GM23248 (cell line): ENCODE results near the gene TSC22D1. TPM values are rescaled to one million over a fixed set of nuclear protein-coding genes. Genes with fewer than 3 reads are reported as not detected.

Experiments used
- DNase-seq: peaks from one replicate; pipeline ENCODE4 v3.0.0-alpha.2; 2015
- H2AFZ ChIP-seq: fragments of 200-600 bp; sonication (generic); 2 replicates; pipeline ENCODE4 v1.6.1; 2016; ENCODE audit warnings: antibody characterized with exemption
- H3F3A ChIP-seq: fragments of 200-600 bp; sonication (generic); 2 replicates; pipeline ENCODE4 v1.6.1; 2016; ENCODE audit warnings: mild to moderate bottlenecking, antibody characterized with exemption, mixed run types; ENCODE audit not compliant: insufficient read depth
- H3K27ac ChIP-seq: fragments of 200-600 bp; sonication (generic); 2 replicates; pipeline ENCODE4 v1.5.1; 2016; ENCODE audit warnings: mild to moderate bottlenecking
- H3K27me3 ChIP-seq: fragments of 200-600 bp; sonication (generic); replicated peaks from 2 replicates; pipeline ENCODE4 v1.6.1; 2016; ENCODE audit warnings: mild to moderate bottlenecking; ENCODE audit not compliant: insufficient read depth
- H3K36me3 ChIP-seq: fragments of 200-600 bp; sonication (generic); 2 replicates; pipeline ENCODE4 v1.6.1; 2016; ENCODE audit warnings: low read depth, mild to moderate bottlenecking
- H3K4me1 ChIP-seq: fragments of 200-600 bp; sonication (generic); 2 replicates; pipeline ENCODE4 v1.6.1; 2016; ENCODE audit warnings: mild to moderate bottlenecking; ENCODE audit not compliant: insufficient read depth
- H3K4me2 ChIP-seq: fragments of 200-600 bp; sonication (generic); one replicate; pipeline ENCODE4 v1.6.1; 2016; ENCODE audit warnings: mild to moderate bottlenecking; ENCODE audit not compliant: unreplicated experiment
- H3K4me3 ChIP-seq: fragments of 200-600 bp; sonication (generic); 2 replicates; pipeline ENCODE4 v1.5.1; 2016; ENCODE audit warnings: mild to moderate bottlenecking
- H3K79me2 ChIP-seq: fragments of 200-600 bp; sonication (generic); 2 replicates; pipeline ENCODE4 v1.6.1; 2016; ENCODE audit warnings: mild to moderate bottlenecking; ENCODE audit not compliant: insufficient read depth
- H3K9ac ChIP-seq: fragments of 200-600 bp; sonication (generic); 2 replicates; pipeline ENCODE4 v1.6.1; 2016; ENCODE audit warnings: mild to moderate bottlenecking
- H3K9me2 ChIP-seq: fragments of 200-600 bp; sonication (generic); 2 replicates; pipeline ENCODE4 v1.6.1; 2016; ENCODE audit warnings: mixed run types, mild to moderate bottlenecking, moderate library complexity; ENCODE audit not compliant: insufficient read depth
- H3K9me3 ChIP-seq: fragments of 200-600 bp; sonication (generic); one replicate; pipeline ENCODE4 v1.6.1; 2017; ENCODE audit warnings: low read depth
- H4K20me1 ChIP-seq: fragments of 200-600 bp; sonication (generic); 2 replicates; pipeline ENCODE4 v1.6.0; 2016; ENCODE audit not compliant: insufficient read depth
- EZH2 ChIP-seq: fragments of 200-600 bp; sonication (generic); IDR thresholded peaks from 2 replicates; pipeline ENCODE4 v1.6.1; 2018; ENCODE audit warnings: antibody characterized with exemption, mild to moderate bottlenecking; ENCODE audit not compliant: insufficient read depth, poor library complexity, severe bottlenecking
- EZH2phosphoT487 ChIP-seq: fragments of 200-600 bp; sonication (generic); IDR thresholded peaks from 2 replicates; pipeline ENCODE4 v1.6.1; 2018; ENCODE audit warnings: antibody characterized with exemption, moderate library complexity, mild to moderate bottlenecking, low read depth; ENCODE audit not compliant: insufficient read depth
- WGBS, 2 experiments: methylation state at CpG; one replicate each; pipeline ENCODE4 v1.1.6; 2015 to 2017; ENCODE audit warnings: low lambda C conversion rate in 2 of 2, low coverage in 1 of 2; ENCODE audit errors: missing lambda C conversion rate in 2 of 2; 5-methylcytosine and 5-hydroxymethylcytosine counted together
- in situ Hi-C: fragments of 300-500 bp; cut with MboI; formaldehyde crosslinking; loops from 2 replicates; pipeline ENCODE4 v1.15.0; 2020
- polyA plus RNA-seq: library from polyadenylated mRNA; unstranded; fragments of >200 nt; fragmentation: Nextera tagmentation; extraction: Ambion mirVana; gene quantifications from 2 replicates; pipeline ENCODE4 v1.2.1, GENCODE V29; 2016
- total RNA-seq: library from RNA; depleted of rRNA; stranded (reverse); fragments of >200 nt; shearing (Covaris generic); gene quantifications from 2 replicates; pipeline ENCODE4 v1.2.3, GENCODE V29; 2014

TSC22D1 gene
- total and polyA plus RNA-seq, 2 experiments from 2014 or later: 31.3 to 60.6 TPM

GRCh38 chr13:44453069-44453468 is 123.1 kb downstream of the TSC22D1 start:
- Histone ChIP-seq H3K9me2 (no peaks in the 10 kb centered on the region), H3F3A (peaks cover 11% of the 10 kb centered on the region; the same call in 1 of the 2 replicates), H3K4me2 (no peak overlapping the region), H3K27me3 (no peaks in the 10 kb centered on the region), H3K36me3 (no peaks in the 10 kb centered on the region), H3K79me2 (peaks cover 77% of the 10 kb centered on the region), H3K4me3 (no peak overlapping the region), H3K9me3 (no peaks in the 10 kb centered on the region), H4K20me1 (peaks cover 20% of the 10 kb centered on the region), H2AFZ (no peak overlapping the region), H3K9ac (no peak overlapping the region), H3K4me1 (peaks cover 6% of the 10 kb centered on the region; the same call in 1 of the 2 replicates), H3K27ac (no peak overlapping the region)
- DNase-seq: no peak
- in situ Hi-C loops: no loop called here
- 64 to 67% methylated on average over 3 of the region's 3 CpGs for WGBS, 2 experiments
- TF ChIP-seq EZH2phosphoT487: no peak
- no peak for TF ChIP-seq EZH2

GRCh38 chr13:44452418-44452817 is 123.7 kb downstream of the TSC22D1 start:
- Histone ChIP-seq H3K79me2 (peaks cover 71% of the 10 kb centered on the region), H3K27me3 (no peaks in the 10 kb centered on the region), H2AFZ (no peak overlapping the region), H3F3A (peaks cover 8% of the 10 kb centered on the region; the same call in 1 of the 2 replicates), H3K9me3 (no peaks in the 10 kb centered on the region), H3K9me2 (no peaks in the 10 kb centered on the region), H3K4me2 (no peak overlapping the region), H4K20me1 (peaks cover 19% of the 10 kb centered on the region), H3K36me3 (no peaks in the 10 kb centered on the region), H3K4me1 (peaks cover 6% of the 10 kb centered on the region; the same call in 1 of the 2 replicates), H3K4me3 (no peak overlapping the region), H3K27ac (no peak overlapping the region), H3K9ac (no peak overlapping the region)
- DNase-seq: no peak
- in situ Hi-C loops: no loop called here
- 67 to 75% methylated on average over 7 of the region's 7 CpGs for WGBS, 2 experiments
- TF ChIP-seq EZH2 (no peak), EZH2phosphoT487 (no peak)

- no peak overlapping the region for H3K4me2 ChIP-seq
- DNase-seq: no peak
- no peaks in the 10 kb centered on the region for H3K36me3 ChIP-seq
- in situ Hi-C loops: no loop called here
- H2AFZ ChIP-seq: no peak overlapping the region
- no peak overlapping the region for H3K4me3 ChIP-seq
- whole genome bisulfite sequencing, 2 experiments: 91 to 97% methylated on average over 7 of the region's 7 CpGs
- H3K4me1 ChIP-seq: peaks cover 6% of the 10 kb centered on the region; the same call in 1 of the 2 replicates
- no peak overlapping the region for H3K9ac ChIP-seq
- peaks cover 14% of the 10 kb centered on the region for H4K20me1 ChIP-seq
- H3F3A ChIP-seq: peaks cover under 1% of the 10 kb centered on the region; the same call in 1 of the 2 replicates
- H3K27ac ChIP-seq: no peak overlapping the region
- no peaks in the 10 kb centered on the region for H3K27me3 ChIP-seq
- TF ChIP-seq EZH2: no peak
- TF ChIP-seq EZH2phosphoT487: no peak
- H3K9me2 ChIP-seq: no peaks in the 10 kb centered on the region
- H3K79me2 ChIP-seq: peaks cover 64% of the 10 kb centered on the region
- no peaks in the 10 kb centered on the region for H3K9me3 ChIP-seq
Measured at GRCh38 chr13:44451651-44452050, 124.5 kb downstream of the TSC22D1 start.

- no peaks in the 10 kb centered on the region for H3F3A ChIP-seq
- in situ Hi-C loops: no loop called here
- TF ChIP-seq EZH2phosphoT487 (no peak), EZH2 (no peak)
- H3K79me2 ChIP-seq: peaks cover 61% of the 10 kb centered on the region
- H4K20me1 ChIP-seq: peaks cover 14% of the 10 kb centered on the region
- H3K4me1 ChIP-seq: peaks cover 6% of the 10 kb centered on the region; the same call in 1 of the 2 replicates
- H3K4me3 ChIP-seq: no peak overlapping the region
- H3K4me2 ChIP-seq: no peak overlapping the region
- H3K9me3 ChIP-seq: no peaks in the 10 kb centered on the region
- H3K36me3 ChIP-seq: no peaks in the 10 kb centered on the region
- no peak overlapping the region for H2AFZ ChIP-seq
- H3K27ac ChIP-seq: no peak overlapping the region
- no peak for DNase-seq
- no peaks in the 10 kb centered on the region for H3K9me2 ChIP-seq
- H3K9ac ChIP-seq: no peak overlapping the region
- no peaks in the 10 kb centered on the region for H3K27me3 ChIP-seq
- WGBS, 2 experiments: 84 to 89% methylated on average over 12 of the region's 12 CpGs
Measured at GRCh38 chr13:44451126-44451525, 125.0 kb downstream of the TSC22D1 start.
